ENCODE measurements around the gene PNPO. TPM values are rescaled to one million over a fixed set of nuclear protein-coding genes. Genes with fewer than 3 reads are reported as not detected.

PNPO gene
- total and polyA plus RNA-seq, 2 of the 8 experiments (the other 6 are each of a cell fraction or from before 2014, with no cell fraction given), result 7.0 to 8.1 TPM

DNA sequence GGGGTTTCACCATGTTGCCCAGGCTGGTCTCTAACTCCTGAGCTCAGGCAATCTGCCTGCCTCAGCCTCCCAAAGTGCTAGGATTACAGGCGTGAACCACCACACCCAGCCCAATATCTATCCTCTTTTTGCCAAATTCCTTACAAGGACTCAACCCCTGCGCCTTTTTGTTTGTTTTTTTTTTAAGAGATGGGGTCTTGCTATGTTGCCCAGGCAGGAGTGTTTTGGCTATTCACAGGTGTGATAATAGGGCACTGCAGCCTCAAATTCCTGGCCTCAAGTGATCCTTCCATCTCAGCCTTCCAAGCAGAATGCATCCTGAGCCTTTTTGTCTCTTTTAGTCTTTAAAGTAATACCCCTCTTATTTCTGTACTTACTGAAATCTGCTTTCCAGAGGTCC is 28.3 kb upstream of the PNPO start:
- Histone ChIP-seq H2BK120ac (replicated peaks; ENCODE audit: low read depth, low read length) (no peak overlapping the region), H3K27me3 (replicated peaks in 1 of 4; ENCODE audit: control insufficient read depth in 3 of 4, extremely low read depth in 1 of 4, insufficient read depth in 3 of 4, low read length in 3 of 4) (no peaks in the 10 kb centered on the region), H2AFZ (ENCODE audit: low read length) (no peak overlapping the region), H3K9ac (replicated peaks in 1 of 4; ENCODE audit: extremely low read depth in 1 of 4, low read depth in 3 of 4, low read length in 3 of 4) (no peak overlapping the region), H3K14ac (ENCODE audit: insufficient read length) (no peak overlapping the region), H3K23ac (ENCODE audit: insufficient read length) (no peak overlapping the region), H4K91ac (replicated peaks; ENCODE audit: insufficient read length, low read length) (no peak overlapping the region), H3K56ac (replicated peaks; ENCODE audit: insufficient read length, low read depth, low read length) (no peak overlapping the region), H2BK5ac (ENCODE audit: low read depth, low read length) (no peak overlapping the region), H4K8ac (ENCODE audit: extremely low read depth, insufficient read depth, low read length) (no peak overlapping the region), H3K79me1 (ENCODE audit: low read depth, low read length) (no peaks in the 10 kb centered on the region), H2AK5ac (ENCODE audit: low read depth, low read length) (no peak overlapping the region), H3K4me2 (ENCODE audit: insufficient read depth in 1 of 2, low read depth in 2 of 2, low read length in 2 of 2) (no peak overlapping the region), H3K79me2 (ENCODE audit: control insufficient read depth in 1 of 2, insufficient read depth in 2 of 2, low read length in 2 of 2) (no peaks in the 10 kb centered on the region), H4K20me1 (replicated peaks in 1 of 2; ENCODE audit: control insufficient read depth in 1 of 2, insufficient read depth in 2 of 2, low read length in 2 of 2) (no peaks in the 10 kb centered on the region), H2BK12ac (ENCODE audit: low read depth, low read length) (no peak overlapping the region), H3K23me2 (ENCODE audit: low read depth, low read length) (no peaks in the 10 kb centered on the region), H4K5ac (ENCODE audit: insufficient read length, low read depth, low read length) (no peak overlapping the region), H2BK20ac (ENCODE audit: low read length) (no peak overlapping the region), H3K36me3 (ENCODE audit: control insufficient read depth in 2 of 4, insufficient read depth in 4 of 4, low read length in 3 of 4) (no peaks in the 10 kb centered on the region; a peak in 2 of 8 replicates), H3K9me3 (ENCODE audit: insufficient read depth in 2 of 2, low read depth in 1 of 2, low read length in 1 of 2) (no peaks in the 10 kb centered on the region), H3K27ac (ENCODE audit: low read depth, low read length) (no peak overlapping the region), H3K18ac (ENCODE audit: extremely low read depth, low read length) (no peak overlapping the region), H3K4me1 (replicated peaks in 1 of 4; ENCODE audit: control insufficient read depth in 3 of 4, insufficient read depth in 4 of 4, low read length in 3 of 4) (no peaks in the 10 kb centered on the region), H2BK15ac (ENCODE audit: low read length) (no peak overlapping the region), H3K4me3 (ENCODE audit: extremely low read depth in 1 of 4, insufficient read depth in 2 of 4, low read depth in 3 of 4, low read length in 4 of 4) (no peak overlapping the region), H3K4ac (replicated peaks; ENCODE audit: insufficient read length, low read depth, low read length) (no peak overlapping the region)
- ChIA-PET POLR2A (ENCODE audit: partially characterized antibody) (no interaction called here), CTCF (ENCODE audit: partially characterized antibody) (interaction anchor here (0.9 to 1.1 kb wide), 2 partner anchors 21 to 27 kb away, joined by 3 read pairs; no protein-coding TSS in a partner anchor)
- DNase-seq (ENCODE audit: low read depth in 1 of 2, low spot score in 2 of 2), result no peak
- no peak for FAIRE-seq
- WGBS, 2 experiments (ENCODE audit: extremely low coverage in 1 of 2, insufficient coverage in 1 of 2, insufficient read length in 1 of 2, insufficient replicate concordance in 2 of 2, low coverage in 1 of 2, low lambda C conversion rate in 2 of 2, missing lambda C conversion rate in 1 of 2), result 80% methylated on average over 2 of the region's 2 CpGs; no CpG with 5 or more reads in 1 of the 2 experiments
- TF ChIP-seq SIN3A (conservative IDR thresholded peaks at IDR 0.05 in 1 of 2, IDR thresholded peaks at IDR 0.05 in 1 of 2; ENCODE audit: low read depth in 1 of 2, low read length in 2 of 2), result no peak
- TF ChIP-seq BCL11A (IDR thresholded peaks at IDR 0.05; ENCODE audit: low read depth in 2 of 2, low read length in 2 of 2), result no peak
- TF ChIP-seq SAP30 (IDR thresholded peaks at IDR 0.05; ENCODE audit: insufficient read depth, insufficient replicate concordance, low read length), result no peak
- TF ChIP-seq BACH1 (IDR thresholded peaks at IDR 0.05; ENCODE audit: low read length), result no peak
- TF ChIP-seq GABPA (IDR thresholded peaks at IDR 0.05; ENCODE audit: borderline replicate concordance, insufficient read depth, low read length), result no peak
- no peak for TF ChIP-seq SRF (IDR thresholded peaks at IDR 0.05; ENCODE audit: low read depth, low read length)
- no peak for TF ChIP-seq RFX5 (IDR thresholded peaks at IDR 0.05; ENCODE audit: borderline replicate concordance, low read depth, low read length)
- no peak for TF ChIP-seq SUZ12 (IDR thresholded peaks at IDR 0.05; ENCODE audit: low read length)

Data from H1 (cell line).